B cell (primary cell): Measurements from ENCODE around the gene IGFN1. TPM values are rescaled to one million over a fixed set of nuclear protein-coding genes. Genes with fewer than 3 reads are reported as not detected.

Experiments
- ATAC-seq: fragments of 200-7000 bp; cut with Tn5 transposase; one replicate; pipeline ENCODE4 v1.10.0; 2021; ENCODE audit warnings: low read depth, mild to moderate bottlenecking, moderate number of reproducible peaks, moderate library complexity
- CTCF ChIA-PET: fragments of 350-600 bp; sonication (Branson Sonifier 250); formaldehyde crosslinking; loops from one replicate; lab custom pipeline; 2021; ENCODE audit warnings: antibody characterized with exemption, inconsistent platforms; lab: Charles Lee
- POLR2A ChIA-PET: fragments of 350-600 bp; sonication (Branson Sonifier 250); formaldehyde crosslinking; loops from one replicate; lab custom pipeline; 2021; ENCODE audit warnings: antibody characterized with exemption; lab: Charles Lee
- DNase-seq: peaks from one replicate; pipeline ENCODE4 v3.0.0; 2013
- H2AFZ ChIP-seq: 2 replicates; pipeline ENCODE4 v1.6.1; 2012; ENCODE audit warnings: mild to moderate bottlenecking, low read depth, low read length; ENCODE audit not compliant: insufficient read depth, poor library complexity, severe bottlenecking
- H3K27ac ChIP-seq, 2 donors: 1 replicate in 1 of 2; 2 replicates in 1 of 2; pipeline ENCODE4 v1.5.1; 2012 to 2013; ENCODE audit warnings: low read length in 2 of 2, mild to moderate bottlenecking in 2 of 2, moderate library complexity in 1 of 2
- H3K27me3 ChIP-seq, 4 experiments: fragments of 200-600 bp in 1 of 4; sonication (generic) in 1 of 4; replicated peaks in 1 of 4; 1 replicate in 2 of 4; 2 replicates in 2 of 4; pipeline versions ENCODE4 v1.6.1 to v1.7.0; 2013 to 2016; ENCODE audit warnings: low read length in 3 of 4, mild to moderate bottlenecking in 2 of 4, mixed read lengths in 1 of 4, moderate library complexity in 1 of 4; ENCODE audit not compliant: insufficient read depth in 4 of 4, control insufficient read depth in 3 of 4; ENCODE audit errors: control extremely low read depth in 1 of 4
- H3K36me3 ChIP-seq, 2 experiments: replicated peaks in 1 of 2; 1 replicate in 1 of 2; 2 replicates in 1 of 2; pipeline versions ENCODE4 v1.6.1 to v1.7.1; 2013; ENCODE audit warnings: low read length in 1 of 2; ENCODE audit not compliant: insufficient read depth in 2 of 2, control insufficient read depth in 1 of 2; ENCODE audit errors: control extremely low read depth in 1 of 2, extremely low read depth in 1 of 2
- H3K4me1 ChIP-seq, 2 donors: fragments of 200-600 bp in 1 of 2; sonication (generic) in 1 of 2; 1 replicate in 1 of 2; 2 replicates in 1 of 2; pipeline versions ENCODE4 v1.5.1 to v1.6.1; 2013 to 2017; ENCODE audit warnings: low read length in 2 of 2; ENCODE audit not compliant: control insufficient read depth in 2 of 2, insufficient read depth in 2 of 2
- H3K4me2 ChIP-seq: replicated peaks from 2 replicates; pipeline ENCODE3; 2012; ENCODE audit warnings: mild to moderate bottlenecking, low read depth, low read length; ENCODE audit not compliant: poor library complexity, severe bottlenecking
- H3K4me3 ChIP-seq, 5 experiments: fragments of 200-600 bp in 1 of 5; sonication (generic) in 1 of 5; 1 replicate in 3 of 5; 2 replicates in 2 of 5; pipeline versions ENCODE4 v1.5.1 to v1.7.0; 2011 to 2016; ENCODE audit warnings: low read length in 4 of 5, mild to moderate bottlenecking in 4 of 5, low read depth in 2 of 5, control low read depth in 1 of 5, moderate library complexity in 1 of 5; ENCODE audit not compliant: insufficient read depth in 1 of 5; ENCODE audit errors: control extremely low read depth in 1 of 5, extremely low read depth in 1 of 5
- H3K79me2 ChIP-seq: fragments of 200-600 bp; sonication (generic); one replicate; pipeline ENCODE4 v1.6.0; 2016; ENCODE audit warnings: low read length; ENCODE audit not compliant: control insufficient read depth, insufficient read depth
- H3K9ac ChIP-seq: fragments of 200-600 bp; sonication (generic); 2 replicates; pipeline ENCODE4 v1.6.1; 2017; ENCODE audit warnings: mild to moderate bottlenecking, low read length, moderate library complexity
- H3K9me3 ChIP-seq, 3 donors: one replicate each; pipeline versions ENCODE4 v1.6.1 to v1.7.1; 2013; ENCODE audit warnings: low read length in 2 of 3; ENCODE audit not compliant: control insufficient read depth in 2 of 3, insufficient read depth in 1 of 3; ENCODE audit errors: control extremely low read depth in 1 of 3
- H4K20me1 ChIP-seq: 2 replicates; pipeline ENCODE4 v1.6.0; 2012; ENCODE audit warnings: mild to moderate bottlenecking, low read length; ENCODE audit not compliant: insufficient read depth, control insufficient read depth, poor library complexity, severe bottlenecking
- H3K27ac Mint-ChIP-seq: one replicate; pipeline ENCODE4 v1.8.0; 2021; ENCODE audit warnings: mixed read lengths
- H3K27me3 Mint-ChIP-seq: one replicate; pipeline ENCODE4 v1.8.0; 2021; ENCODE audit warnings: mixed read lengths
- H3K4me1 Mint-ChIP-seq: one replicate; pipeline ENCODE4 v1.8.0; 2021; ENCODE audit warnings: mixed read lengths
- H3K4me3 Mint-ChIP-seq: one replicate; pipeline ENCODE4 v1.8.0; 2021; ENCODE audit warnings: mixed read lengths
- H3K9me3 Mint-ChIP-seq: one replicate; pipeline ENCODE4 v1.8.0; 2022; ENCODE audit warnings: mixed read lengths; ENCODE audit not compliant: insufficient read depth
- CTCF ChIP-seq: fragments of 200-600 bp; IDR thresholded peaks from one replicate; pipeline ENCODE4 v1.8.0; 2022; ENCODE audit warnings: antibody characterized with exemption, mild to moderate bottlenecking
- EZH2 ChIP-seq: IDR thresholded peaks from 2 replicates; pipeline ENCODE4 v1.6.1; 2012; ENCODE audit warnings: borderline replicate concordance, low read depth, mild to moderate bottlenecking, moderate library complexity, low read length; ENCODE audit not compliant: insufficient read depth, poor library complexity, severe bottlenecking
- whole genome bisulfite sequencing: methylation state at CpG from one replicate; pipeline ENCODE4 v1.1.5; 2013; ENCODE audit warnings: missing lambda C conversion rate; ENCODE audit not compliant: insufficient coverage; 5-methylcytosine and 5-hydroxymethylcytosine counted together
- intact Hi-C: fragments of 100-400 bp; cut with micrococcal nuclease; formaldehyde crosslinking; loops from one replicate; pipeline ENCODE4 v1.10.0; 2022
- polyA plus RNA-seq: library from polyadenylated mRNA; depleted of rRNA; stranded (reverse); fragments of >200 nt; gene quantifications from 2 replicates; pipeline ENCODE4 v1.2.3, GENCODE V29; 2012
- total RNA-seq, 2 donors: library from RNA; stranded (reverse); fragments of 120-200 nt in 1 of 2; gene quantifications; 1 replicate in 1 of 2; 2 replicates in 1 of 2; pipeline versions ENCODE4 v1.2.3 to v1.2.4, GENCODE V29; 2013 to 2022

IGFN1 gene
- total and polyA plus RNA-seq, 2 donors (not counting 1 experiment from before 2014, with no cell fraction given): not detected

DNA sequence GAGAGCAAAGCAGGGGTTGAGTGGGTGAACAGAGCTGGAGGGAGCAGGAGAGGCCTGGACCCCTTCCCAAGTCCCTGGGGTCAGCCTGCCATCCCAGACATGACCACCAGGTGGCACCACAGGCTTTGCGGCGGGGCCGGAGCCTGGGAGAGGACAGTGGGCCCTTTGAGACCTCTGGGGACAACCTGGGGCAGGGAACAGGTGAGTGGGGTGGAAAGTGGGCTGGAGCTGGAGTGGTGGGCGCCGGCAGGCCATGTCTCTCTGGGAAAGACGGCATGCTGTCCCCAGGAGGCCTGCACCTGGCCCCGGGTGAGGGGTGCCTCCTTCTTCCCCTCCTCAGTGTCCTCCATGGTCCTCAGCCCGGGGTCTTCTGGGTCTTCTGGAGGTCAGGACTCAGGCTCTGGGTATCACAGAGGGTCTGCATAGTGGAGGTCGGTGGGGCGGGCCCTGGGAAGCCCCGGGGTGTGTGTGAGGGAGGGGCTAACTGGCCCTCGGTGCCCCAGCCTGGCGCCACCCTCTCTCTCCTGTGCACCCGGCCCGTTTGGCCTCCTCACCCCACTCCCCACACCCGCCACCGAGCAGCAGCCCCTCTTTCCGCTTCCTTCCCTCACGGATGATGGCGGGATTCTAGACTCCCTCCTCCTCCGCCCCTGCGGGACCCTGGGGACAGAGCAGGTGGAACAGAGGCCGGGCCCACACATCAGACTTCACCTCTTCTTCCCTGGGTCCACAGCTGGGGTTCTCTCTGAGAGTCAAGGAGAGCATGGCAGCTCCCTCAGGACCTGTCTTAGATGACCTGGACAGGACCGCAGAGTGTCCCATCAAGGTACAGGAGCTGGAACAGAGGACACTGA is 64.2 kb downstream of the IGFN1 start:
- Histone ChIP-seq H2AFZ (peak overlapping the region; percentile 28), H3K4me1 (no peaks in the 10 kb centered on the region), H3K4me2 (no peak overlapping the region), H4K20me1 (no peaks in the 10 kb centered on the region), H3K4me3 (no peak overlapping the region), H3K9ac (no peak overlapping the region), H3K9me3 (peaks cover 0 to 10% (median 0%) of the 10 kb centered on the region in 3 donors), H3K36me3 (no peaks in the 10 kb centered on the region), H3K27me3 (peaks cover 0 to 17% (median 0%) of the 10 kb centered on the region in 4 experiments), H3K27ac (no peak overlapping the region), H3K79me2 (no peaks in the 10 kb centered on the region)
- H3K27me3 Mint-ChIP-seq: peaks cover 7% of the 10 kb centered on the region
- DNase-seq (peak; percentile 50), ATAC-seq (peak; percentile 62)
- H3K9me3 Mint-ChIP-seq: no peaks in the 10 kb centered on the region
- ChIA-PET CTCF (interaction anchor here (0.6 to 1.7 kb wide), 5 partner anchors 9 to 283 kb away, joined by 3 to 5 read pairs (median 3); no protein-coding TSS in a partner anchor), POLR2A (no interaction called here)
- no peaks in the 10 kb centered on the region for H3K4me1 Mint-ChIP-seq
- H3K27ac Mint-ChIP-seq: no peak overlapping the region
- H3K4me3 Mint-ChIP-seq: no peak overlapping the region
- intact Hi-C loops: no loop called here
- TF ChIP-seq CTCF: peak; percentile 91
- TF ChIP-seq EZH2: no peak
- WGBS: 48% methylated on average over 21 of the region's 24 CpGs
